ENCODE measurements around the gene HLCS. TPM values are rescaled to one million over a fixed set of nuclear protein-coding genes. Genes with fewer than 3 reads are reported as not detected.
"Not testable (repeated sequence)": the region's sequence is repeated elsewhere in the genome, so short reads cannot be mapped to it uniquely, and the experiment has no call there.

HLCS gene
- total RNA-seq, 1 donor from 2014 or later: 15.9 TPM

GRCh38 chr21:36816561-36817130 is 149.8 kb downstream of the HLCS start:
- TF ChIP-seq, protein P1, sequence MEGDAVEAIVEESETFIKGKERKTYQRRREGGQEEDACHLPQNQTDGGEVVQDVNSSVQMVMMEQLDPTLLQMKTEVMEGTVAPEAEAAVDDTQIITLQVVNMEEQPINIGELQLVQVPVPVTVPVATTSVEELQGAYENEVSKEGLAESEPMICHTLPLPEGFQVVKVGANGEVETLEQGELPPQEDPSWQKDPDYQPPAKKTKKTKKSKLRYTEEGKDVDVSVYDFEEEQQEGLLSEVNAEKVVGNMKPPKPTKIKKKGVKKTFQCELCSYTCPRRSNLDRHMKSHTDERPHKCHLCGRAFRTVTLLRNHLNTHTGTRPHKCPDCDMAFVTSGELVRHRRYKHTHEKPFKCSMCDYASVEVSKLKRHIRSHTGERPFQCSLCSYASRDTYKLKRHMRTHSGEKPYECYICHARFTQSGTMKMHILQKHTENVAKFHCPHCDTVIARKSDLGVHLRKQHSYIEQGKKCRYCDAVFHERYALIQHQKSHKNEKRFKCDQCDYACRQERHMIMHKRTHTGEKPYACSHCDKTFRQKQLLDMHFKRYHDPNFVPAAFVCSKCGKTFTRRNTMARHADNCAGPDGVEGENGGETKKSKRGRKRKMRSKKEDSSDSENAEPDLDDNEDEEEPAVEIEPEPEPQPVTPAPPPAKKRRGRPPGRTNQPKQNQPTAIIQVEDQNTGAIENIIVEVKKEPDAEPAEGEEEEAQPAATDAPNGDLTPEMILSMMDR (IDR thresholded peaks at IDR 0.05; ENCODE audit: partially characterized antibody, unreplicated experiment): no peak
- H3K27me3 Mint-ChIP-seq (ENCODE audit: unreplicated experiment): peaks cover 7% of the 10 kb centered on the region
- no peak overlapping the region for H3K27ac Mint-ChIP-seq (ENCODE audit: unreplicated experiment)

DNA sequence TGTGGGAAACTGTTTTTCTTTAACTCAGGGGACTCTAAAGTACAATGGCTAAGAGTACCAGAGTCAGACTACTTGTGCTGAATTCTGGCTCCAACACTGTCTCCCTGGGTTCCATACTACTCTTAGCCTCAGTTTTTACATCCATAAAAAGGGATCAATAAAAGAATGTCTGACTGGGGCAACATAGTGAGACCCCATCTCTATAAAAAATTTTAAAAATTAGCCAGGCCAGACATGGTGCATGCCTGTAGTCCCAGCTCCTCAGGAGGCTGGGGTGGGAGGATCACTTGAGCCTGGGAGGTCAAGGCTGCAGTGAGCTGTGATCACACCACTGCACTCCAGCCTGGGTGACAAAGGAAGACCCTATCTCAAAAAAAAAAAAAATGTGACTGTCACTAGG is 150.4 kb downstream of the HLCS start:
- H3K36me3 Mint-ChIP-seq (ENCODE audit: unreplicated experiment); H3K27me3 Mint-ChIP-seq (ENCODE audit: unreplicated experiment): not testable (repeated sequence)

More at GRCh38 chr21:36816561-36817130, 149.8 kb downstream of the HLCS start:
- Mint-ChIP-seq H3K4me1 (ENCODE audit: low read depth, unreplicated experiment) (no peaks in the 10 kb centered on the region), H3K9me3 (ENCODE audit: unreplicated experiment) (no peaks in the 10 kb centered on the region), H3K4me3 (ENCODE audit: unreplicated experiment) (no peak overlapping the region), H3K36me3 (ENCODE audit: unreplicated experiment) (no peaks in the 10 kb centered on the region)
- DNase-seq: no peak

DNA sequence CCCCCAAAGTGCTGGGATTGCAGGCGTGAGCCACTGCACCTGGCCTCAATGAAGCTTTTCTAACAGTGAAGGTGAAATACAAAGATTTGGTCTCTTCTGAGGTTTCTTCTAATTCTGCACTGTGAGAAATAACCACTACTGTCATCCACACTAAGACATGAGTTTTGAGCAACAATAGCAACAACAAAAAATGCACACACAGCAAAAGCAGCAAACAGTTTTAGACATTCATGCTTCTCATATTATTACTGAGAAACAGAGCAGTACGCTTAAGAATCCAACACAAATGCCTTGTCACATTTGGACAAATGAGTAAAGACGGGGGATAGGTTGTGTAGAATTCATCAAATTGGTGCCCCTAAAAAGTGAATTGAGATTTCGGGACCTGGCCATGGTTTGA is 151.2 kb downstream of the HLCS start:
- no peak for DNase-seq
- H3K27me3 Mint-ChIP-seq (ENCODE audit: unreplicated experiment): peaks cover 2% of the 10 kb centered on the region

More for the DNA sequence above, 150.4 kb downstream of the HLCS start:
- H3K4me1 Mint-ChIP-seq (ENCODE audit: low read depth, unreplicated experiment); DNase-seq; H3K4me3 Mint-ChIP-seq (ENCODE audit: unreplicated experiment); H3K27ac Mint-ChIP-seq (ENCODE audit: unreplicated experiment); H3K9me3 Mint-ChIP-seq (ENCODE audit: unreplicated experiment): not testable (repeated sequence)

GRCh38 chr21:36813052-36813451 is 153.4 kb downstream of the HLCS start:
- no peak for DNase-seq
- Mint-ChIP-seq H3K9me3 (ENCODE audit: unreplicated experiment) (peaks cover 2% of the 10 kb centered on the region), H3K27ac (ENCODE audit: unreplicated experiment) (no peak overlapping the region), H3K27me3 (ENCODE audit: unreplicated experiment) (peaks cover 4% of the 10 kb centered on the region), H3K4me3 (ENCODE audit: unreplicated experiment) (no peak overlapping the region), H3K4me1 (ENCODE audit: low read depth, unreplicated experiment) (no peaks in the 10 kb centered on the region), H3K36me3 (ENCODE audit: unreplicated experiment) (no peaks in the 10 kb centered on the region)
- TF ChIP-seq, protein P1 (IDR thresholded peaks at IDR 0.05; ENCODE audit: partially characterized antibody, unreplicated experiment): no peak

More for the DNA sequence above, 151.2 kb downstream of the HLCS start:
- Mint-ChIP-seq H3K27ac (ENCODE audit: unreplicated experiment) (no peak overlapping the region), H3K9me3 (ENCODE audit: unreplicated experiment) (no peaks in the 10 kb centered on the region), H3K4me3 (ENCODE audit: unreplicated experiment) (no peak overlapping the region), H3K4me1 (ENCODE audit: low read depth, unreplicated experiment) (no peaks in the 10 kb centered on the region), H3K36me3 (ENCODE audit: unreplicated experiment) (no peaks in the 10 kb centered on the region)
- TF ChIP-seq, protein P1 (IDR thresholded peaks at IDR 0.05; ENCODE audit: partially characterized antibody, unreplicated experiment): no peak

GRCh38 chr21:36811762-36812161 is 154.7 kb downstream of the HLCS start:
- TF ChIP-seq, protein P1 (IDR thresholded peaks at IDR 0.05; ENCODE audit: partially characterized antibody, unreplicated experiment): no peak
- Mint-ChIP-seq H3K27me3 (ENCODE audit: unreplicated experiment) (peaks cover 4% of the 10 kb centered on the region), H3K4me1 (ENCODE audit: low read depth, unreplicated experiment) (no peaks in the 10 kb centered on the region), H3K9me3 (ENCODE audit: unreplicated experiment) (peaks cover 2% of the 10 kb centered on the region), H3K36me3 (ENCODE audit: unreplicated experiment) (no peaks in the 10 kb centered on the region), H3K27ac (ENCODE audit: unreplicated experiment) (no peak overlapping the region), H3K4me3 (ENCODE audit: unreplicated experiment) (no peak overlapping the region)
- DNase-seq: no peak
